Progenitor cell of endocrine pancreas (in vitro differentiated cells): ENCODE data around the gene PRR5L. TPM values are rescaled to one million over a fixed set of nuclear protein-coding genes. Genes with fewer than 3 reads are reported as not detected.
A peak's percentile ranks its signal among the peaks of the same experiment; 100 is the strongest.

Source experiments
- DNase-seq: peaks from one replicate; pipeline ENCODE4 v3.0.0; 2021; ENCODE audit warnings: low spot score; ENCODE audit not compliant: unreplicated experiment
- H3K27ac Mint-ChIP-seq: 2 replicates; pipeline ENCODE4 v1.8.0; 2021; ENCODE audit warnings: mild to moderate bottlenecking, moderate library complexity, mixed read lengths
- H3K27me3 Mint-ChIP-seq: 2 replicates; pipeline ENCODE4 v1.8.0; 2021; ENCODE audit warnings: mixed read lengths
- H3K36me3 Mint-ChIP-seq: 2 replicates; pipeline ENCODE4 v1.8.0; 2022; ENCODE audit warnings: mixed read lengths; ENCODE audit not compliant: insufficient read depth
- H3K4me1 Mint-ChIP-seq: 2 replicates; pipeline ENCODE4 v1.8.0; 2021; ENCODE audit warnings: low read depth, mixed read lengths
- H3K4me3 Mint-ChIP-seq: 2 replicates; pipeline ENCODE4 v1.8.0; 2021; ENCODE audit warnings: low read depth, mild to moderate bottlenecking, moderate library complexity, mixed read lengths
- H3K9me3 Mint-ChIP-seq: 2 replicates; pipeline ENCODE4 v1.8.0; 2021; ENCODE audit warnings: low read depth, mixed read lengths
- CTCF ChIP-seq: fragments of 200-600 bp; sonication (generic); IDR thresholded peaks from one replicate; pipeline ENCODE4 v1.5.0; 2021; ENCODE audit warnings: antibody characterized with exemption, mild to moderate bottlenecking; ENCODE audit not compliant: unreplicated experiment
- total RNA-seq: library from RNA; stranded (reverse); gene quantifications from 2 replicates; pipeline ENCODE4 v1.2.1, GENCODE V29; 2021

The PRR5L gene
- total RNA-seq, 1 donor from 2014 or later, result 1.7 TPM

GRCh38 chr11:36374726-36375125 lies 78.6 kb downstream of the PRR5L start:
- Mint-ChIP-seq H3K36me3 (no peaks in the 10 kb centered on the region), H3K4me3 (no peak overlapping the region), H3K4me1 (peaks cover 4% of the 10 kb centered on the region), H3K27me3 (peaks cover 81% of the 10 kb centered on the region), H3K9me3 (no peaks in the 10 kb centered on the region), H3K27ac (no peak overlapping the region)
- TF ChIP-seq CTCF, result no peak
- DNase-seq, result no peak

GRCh38 chr11:36375353-36376008 lies 79.4 kb downstream of the PRR5L start:
- no peak for TF ChIP-seq CTCF
- H3K36me3 Mint-ChIP-seq, result no peaks in the 10 kb centered on the region
- no peaks in the 10 kb centered on the region for H3K9me3 Mint-ChIP-seq
- H3K4me1 Mint-ChIP-seq, result peaks cover 4% of the 10 kb centered on the region
- peak overlapping the region; percentile 56 for H3K4me3 Mint-ChIP-seq
- no peak for DNase-seq
- peaks cover 84% of the 10 kb centered on the region for H3K27me3 Mint-ChIP-seq
- H3K27ac Mint-ChIP-seq, result no peak overlapping the region

GRCh38 chr11:36376009-36376887 lies 80.2 kb downstream of the PRR5L start:
- Mint-ChIP-seq H3K27ac (no peak overlapping the region), H3K36me3 (no peaks in the 10 kb centered on the region), H3K27me3 (peaks cover 91% of the 10 kb centered on the region), H3K4me1 (peaks cover 4% of the 10 kb centered on the region), H3K9me3 (no peaks in the 10 kb centered on the region), H3K4me3 (peak overlapping the region; percentile 76)
- DNase-seq, result no peak
- no peak for TF ChIP-seq CTCF

GRCh38 chr11:36376888-36377758 lies 81.0 kb downstream of the PRR5L start:
- H3K36me3 Mint-ChIP-seq, result no peaks in the 10 kb centered on the region
- no peak overlapping the region for H3K27ac Mint-ChIP-seq
- DNase-seq, result peak; percentile 37
- no peaks in the 10 kb centered on the region for H3K9me3 Mint-ChIP-seq
- peaks cover 85% of the 10 kb centered on the region for H3K27me3 Mint-ChIP-seq
- peaks cover 4% of the 10 kb centered on the region for H3K4me1 Mint-ChIP-seq
- H3K4me3 Mint-ChIP-seq, result peak overlapping the region; percentile 76
- TF ChIP-seq CTCF, result peak; percentile 72
